Liver (tissue), 9 donors: ENCODE data around the gene UNCX. TPM values are rescaled to one million over a fixed set of nuclear protein-coding genes. Genes with fewer than 3 reads are reported as not detected.

Experiments used
- DNase-seq: peaks from one replicate; pipeline ENCODE4 v3.0.0-alpha.2; 2017; ENCODE audit warnings: low spot score
- H3K27ac ChIP-seq, 2 donors: one replicate each; pipeline ENCODE4 v1.7.0; 2013; ENCODE audit warnings: inconsistent platforms in 2 of 2, low read length in 2 of 2, control low read depth in 1 of 2, low read depth in 1 of 2, mild to moderate bottlenecking in 1 of 2
- H3K27me3 ChIP-seq, 4 donors: one replicate each; pipeline versions ENCODE4 v1.6.1 to v1.7.0; 2013; ENCODE audit warnings: low read length in 3 of 4, inconsistent platforms in 1 of 4, mild to moderate bottlenecking in 1 of 4, moderate library complexity in 1 of 4; ENCODE audit not compliant: control insufficient read depth in 4 of 4, insufficient read depth in 4 of 4
- H3K36me3 ChIP-seq, 4 donors: one replicate each; pipeline versions ENCODE4 v1.6.1 to v1.7.0; 2013; ENCODE audit warnings: low read length in 3 of 4, mild to moderate bottlenecking in 3 of 4, low read depth in 1 of 4, moderate library complexity in 1 of 4; ENCODE audit not compliant: control insufficient read depth in 4 of 4, insufficient read depth in 3 of 4
- H3K4me1 ChIP-seq, 4 donors: one replicate each; pipeline versions ENCODE4 v1.6.1 to v1.7.0; 2013; ENCODE audit warnings: low read length in 3 of 4, mild to moderate bottlenecking in 3 of 4, moderate library complexity in 1 of 4; ENCODE audit not compliant: control insufficient read depth in 4 of 4, insufficient read depth in 4 of 4
- H3K4me3 ChIP-seq, 3 donors: one replicate each; pipeline versions ENCODE4 v1.6.1 to v1.7.0; 2013; ENCODE audit warnings: low read length in 3 of 3, control low read depth in 1 of 3, low read depth in 1 of 3, mild to moderate bottlenecking in 1 of 3
- H3K9ac ChIP-seq, 2 donors: one replicate each; pipeline ENCODE4 v1.7.0; 2013; ENCODE audit warnings: low read length in 2 of 2, mild to moderate bottlenecking in 2 of 2, moderate library complexity in 2 of 2, control low read depth in 1 of 2, low read depth in 1 of 2
- H3K9me3 ChIP-seq, 4 donors: one replicate each; pipeline versions ENCODE4 v1.6.1 to v1.7.0; 2013; ENCODE audit warnings: low read length in 3 of 4; ENCODE audit not compliant: control insufficient read depth in 4 of 4
- EGR1 ChIP-seq, 2 donors: IDR thresholded peaks; 2 replicates each; pipeline ENCODE4 v1.6.1; 2016 to 2018; ENCODE audit warnings: antibody characterized with exemption in 2 of 2, low read depth in 2 of 2
- FOXA1 ChIP-seq: IDR thresholded peaks from 2 replicates; pipeline ENCODE4 v1.6.1; 2016; ENCODE audit warnings: antibody characterized with exemption
- FOXA2 ChIP-seq: IDR thresholded peaks from 2 replicates; pipeline ENCODE4 v1.6.1; 2016; ENCODE audit warnings: antibody characterized with exemption
- GABPA ChIP-seq, 2 donors: IDR thresholded peaks in 1 of 2; conservative IDR thresholded peaks in 1 of 2; 2 replicates each; pipeline ENCODE4 v1.6.1; 2016; ENCODE audit warnings: antibody characterized with exemption in 2 of 2, mild to moderate bottlenecking in 1 of 2, moderate library complexity in 1 of 2
- HNF4A ChIP-seq, 2 donors: conservative IDR thresholded peaks; 2 replicates each; pipeline ENCODE4 v1.6.1; 2016; ENCODE audit warnings: antibody characterized with exemption in 2 of 2, mild to moderate bottlenecking in 2 of 2
- HNF4G ChIP-seq: IDR thresholded peaks from 2 replicates; pipeline ENCODE4 v1.6.1; 2016; ENCODE audit warnings: antibody characterized with exemption
- JUND ChIP-seq, 2 donors: IDR thresholded peaks; 2 replicates each; pipeline ENCODE4 v1.6.1; 2016; ENCODE audit warnings: antibody characterized with exemption in 2 of 2
- NR2F2 ChIP-seq: IDR thresholded peaks from 2 replicates; pipeline ENCODE4 v1.6.1; 2016; ENCODE audit warnings: antibody characterized with exemption
- RAD21 ChIP-seq, 2 donors: IDR thresholded peaks; 2 replicates each; pipeline ENCODE4 v1.6.1; 2016; ENCODE audit warnings: antibody characterized with exemption in 2 of 2, mild to moderate bottlenecking in 2 of 2
- RXRA ChIP-seq, 2 donors: IDR thresholded peaks; 2 replicates each; pipeline ENCODE4 v1.6.1; 2017 to 2018; ENCODE audit warnings: antibody characterized with exemption in 2 of 2, mild to moderate bottlenecking in 1 of 2
- SP1 ChIP-seq: IDR thresholded peaks from 2 replicates; pipeline ENCODE4 v1.6.1; 2018; ENCODE audit warnings: antibody characterized with exemption, mild to moderate bottlenecking
- TAF1 ChIP-seq: conservative IDR thresholded peaks from 2 replicates; pipeline ENCODE4 v1.6.1; 2016; ENCODE audit warnings: antibody characterized with exemption, mild to moderate bottlenecking
- YY1 ChIP-seq: IDR thresholded peaks from 2 replicates; pipeline ENCODE4 v1.6.1; 2016; ENCODE audit warnings: antibody characterized with exemption, mild to moderate bottlenecking
- WGBS: extraction: QIAGEN DNeasy Blood & Tissue Kit; methylation state at CpG from one replicate; pipeline ENCODE4 v1.1.7; 2013; 5-methylcytosine and 5-hydroxymethylcytosine counted together
- polyA plus RNA-seq, 2 donors: library from polyadenylated mRNA; stranded (reverse) in 1 of 2; unstranded in 1 of 2; fragments of 200-250 nt in 1 of 2; fragments of >200 nt in 1 of 2; fragmentation: Nextera tagmentation in 1 of 2; extraction: Ambion mirVana in 1 of 2; gene quantifications; one replicate each; pipeline versions ENCODE4 v1.2.1 to v1.2.3, GENCODE V29; 2013 to 2015
- total RNA-seq, 2 donors: library from RNA; depleted of rRNA; stranded (reverse); fragments of >200 nt; gene quantifications; one replicate each; pipeline ENCODE4 v1.2.3, GENCODE V29; 2014
- TF ChIP-seq, protein P1 (sequence below): IDR thresholded peaks from 2 replicates; pipeline ENCODE4 v1.6.1; 2016; ENCODE audit warnings: antibody characterized with exemption
- TF ChIP-seq, protein P2 (sequence below): IDR thresholded peaks from 2 replicates; pipeline ENCODE4 v1.6.1; 2016; ENCODE audit warnings: antibody characterized with exemption
- TF ChIP-seq, protein P3 (sequence below): fragments of 150-350 bp; IDR thresholded peaks from 2 replicates; pipeline ENCODE4 v1.5.1; 2017; ENCODE audit warnings: improper control_type of control experiment, low read depth, low read length; ENCODE audit not compliant: missing input control
- TF ChIP-seq, protein P4 (sequence below): IDR thresholded peaks from 2 replicates; pipeline ENCODE4 v1.6.1; 2016; ENCODE audit warnings: antibody characterized with exemption, mild to moderate bottlenecking
- TF ChIP-seq, protein P5 (sequence below): IDR thresholded peaks from 2 replicates; pipeline ENCODE4 v1.6.1; 2016; ENCODE audit warnings: antibody characterized with exemption
- donor health status: healthy.
- donor health status: healthy.
- donor health status: healthy.
- donor health status: healthy.
- donor health status: healthy.

The UNCX gene
- total and polyA plus RNA-seq, 4 donors, result not detected

DNA sequence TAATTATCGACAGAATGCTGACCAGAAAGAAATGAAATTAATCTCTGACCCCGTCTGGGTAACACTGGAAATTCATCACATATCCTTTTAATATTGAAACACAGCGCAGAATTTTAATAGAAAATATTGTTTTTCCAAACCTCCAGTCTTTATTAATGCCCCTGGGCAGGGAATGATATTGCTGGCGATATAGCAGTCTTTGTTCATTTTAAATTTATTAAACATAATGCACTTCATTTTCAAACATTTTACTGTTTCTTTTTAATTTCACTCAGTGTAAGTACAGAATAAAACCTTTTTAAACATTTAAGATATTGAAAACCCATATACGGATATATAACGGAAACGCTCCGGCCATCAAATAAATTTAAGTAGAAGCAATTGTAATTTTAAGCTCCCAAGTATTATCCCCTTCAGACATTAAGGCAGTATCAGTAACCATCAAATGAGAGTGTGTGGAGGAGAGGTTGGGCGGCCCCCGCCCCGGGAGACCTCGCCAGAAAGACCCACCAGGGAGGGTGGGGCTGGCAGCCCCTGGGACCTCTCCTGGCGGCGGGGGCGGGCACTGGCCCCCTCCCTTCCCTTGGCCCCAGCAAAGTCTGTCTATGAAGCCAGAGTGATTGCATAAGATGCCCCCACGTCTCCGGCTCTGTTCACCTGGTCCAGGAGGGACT lies 10.8 kb downstream of the UNCX start (continued):
- TF ChIP-seq, protein P1, sequence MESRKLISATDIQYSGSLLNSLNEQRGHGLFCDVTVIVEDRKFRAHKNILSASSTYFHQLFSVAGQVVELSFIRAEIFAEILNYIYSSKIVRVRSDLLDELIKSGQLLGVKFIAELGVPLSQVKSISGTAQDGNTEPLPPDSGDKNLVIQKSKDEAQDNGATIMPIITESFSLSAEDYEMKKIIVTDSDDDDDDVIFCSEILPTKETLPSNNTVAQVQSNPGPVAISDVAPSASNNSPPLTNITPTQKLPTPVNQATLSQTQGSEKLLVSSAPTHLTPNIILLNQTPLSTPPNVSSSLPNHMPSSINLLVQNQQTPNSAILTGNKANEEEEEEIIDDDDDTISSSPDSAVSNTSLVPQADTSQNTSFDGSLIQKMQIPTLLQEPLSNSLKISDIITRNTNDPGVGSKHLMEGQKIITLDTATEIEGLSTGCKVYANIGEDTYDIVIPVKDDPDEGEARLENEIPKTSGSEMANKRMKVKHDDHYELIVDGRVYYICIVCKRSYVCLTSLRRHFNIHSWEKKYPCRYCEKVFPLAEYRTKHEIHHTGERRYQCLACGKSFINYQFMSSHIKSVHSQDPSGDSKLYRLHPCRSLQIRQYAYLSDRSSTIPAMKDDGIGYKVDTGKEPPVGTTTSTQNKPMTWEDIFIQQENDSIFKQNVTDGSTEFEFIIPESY, result no peak

DNA sequence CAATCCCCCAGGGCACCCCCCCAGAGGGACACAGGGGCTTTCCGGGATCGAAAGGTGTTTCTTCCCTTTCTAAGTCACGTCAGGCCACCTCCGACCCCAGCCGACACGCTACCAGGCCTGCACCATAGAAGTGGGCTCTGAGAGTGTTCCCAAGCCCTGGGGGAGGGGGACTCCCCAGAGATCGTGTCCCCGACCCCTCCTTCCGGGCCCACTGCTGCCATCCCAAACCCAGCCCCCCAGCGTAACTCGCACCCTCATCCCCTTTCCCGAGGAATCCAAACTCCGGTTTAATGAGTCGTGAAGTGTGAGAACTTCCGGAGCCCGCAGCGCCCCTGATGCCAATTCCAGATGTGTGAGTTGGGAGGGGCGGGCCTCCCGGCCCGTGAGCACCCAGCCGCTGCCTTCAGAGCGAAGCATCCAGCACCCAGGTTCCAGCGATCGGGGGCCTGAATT lies 11.3 kb downstream of the UNCX start:
- no peaks in the 10 kb centered on the region for H3K36me3 ChIP-seq
- no peak overlapping the region for H3K9ac ChIP-seq
- DNase-seq, result no peak
- peaks cover 0 to 14% (median 0%) of the 10 kb centered on the region in 4 donors for H3K4me1 ChIP-seq
- H3K27me3 ChIP-seq, result peaks cover 8 to 32% (median 18%) of the 10 kb centered on the region in 4 donors
- TF ChIP-seq RAD21 (IDR thresholded peaks at IDR 0.05), result no peak
- TF ChIP-seq GABPA (IDR thresholded peaks at IDR 0.05 in 1 of 2, conservative IDR thresholded peaks at IDR 0.05 in 1 of 2), result no peak
- no peak for TF ChIP-seq RXRA (IDR thresholded peaks at IDR 0.05)
- TF ChIP-seq JUND (IDR thresholded peaks at IDR 0.05), result no peak
- TF ChIP-seq, protein P2, sequence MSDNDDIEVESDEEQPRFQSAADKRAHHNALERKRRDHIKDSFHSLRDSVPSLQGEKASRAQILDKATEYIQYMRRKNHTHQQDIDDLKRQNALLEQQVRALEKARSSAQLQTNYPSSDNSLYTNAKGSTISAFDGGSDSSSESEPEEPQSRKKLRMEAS, result no peak
- WGBS, result 7% methylated on average over 24 of the region's 24 CpGs
- no peak overlapping the region for H3K27ac ChIP-seq
- H3K9me3 ChIP-seq, result no peaks in the 10 kb centered on the region
- H3K4me3 ChIP-seq, result no peak overlapping the region

DNA sequence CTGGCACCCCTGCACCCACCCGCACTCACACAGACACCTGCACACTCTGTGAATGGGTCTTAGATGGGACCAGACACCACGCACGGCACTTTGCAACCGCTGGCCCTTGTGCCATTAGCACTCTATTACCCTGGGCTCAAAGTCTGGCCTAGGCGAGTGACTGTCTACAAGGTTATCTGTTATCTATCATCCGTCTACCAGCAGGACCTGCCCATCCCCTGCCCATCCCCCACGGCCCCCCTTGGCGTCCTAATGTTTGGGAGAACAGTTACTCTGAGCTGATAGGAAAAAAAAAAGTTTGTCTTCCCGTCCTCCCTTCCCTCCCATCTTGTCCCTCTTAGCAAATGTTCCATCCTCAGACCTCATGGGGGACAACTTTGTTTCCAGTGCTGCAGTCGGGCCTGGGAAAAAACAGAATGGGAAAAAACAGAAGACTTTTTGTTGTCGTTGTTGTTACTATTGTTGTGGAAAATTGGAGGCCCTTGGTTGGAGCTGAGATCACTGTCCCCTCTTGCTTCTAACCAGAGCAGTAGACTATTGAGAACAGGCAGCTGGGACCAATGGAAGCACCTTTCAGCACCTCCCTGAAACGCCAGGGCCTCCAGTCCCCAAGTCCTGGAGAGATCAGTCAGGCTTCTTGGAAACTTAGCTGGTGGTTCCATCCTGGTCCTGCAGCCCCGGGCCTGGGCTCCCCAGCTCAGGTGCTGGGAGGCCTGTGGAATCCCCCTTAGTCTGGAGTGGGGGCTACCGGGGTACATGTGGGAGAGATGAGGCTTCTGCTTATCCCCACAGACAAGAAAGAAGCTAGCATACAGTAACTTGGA lies 12.2 kb downstream of the UNCX start:
- no peaks in the 10 kb centered on the region for H3K36me3 ChIP-seq
- H3K9ac ChIP-seq, result no peak overlapping the region
- WGBS, result 10% methylated on average over 14 of the region's 14 CpGs
- DNase-seq, result no peak
- H3K27me3 ChIP-seq, result peaks cover 8 to 25% (median 17%) of the 10 kb centered on the region in 4 donors
- no peaks in the 10 kb centered on the region for H3K9me3 ChIP-seq
- no peak overlapping the region for H3K4me3 ChIP-seq
- peaks cover 0 to 14% (median 0%) of the 10 kb centered on the region in 4 donors for H3K4me1 ChIP-seq
- TF ChIP-seq RAD21 (IDR thresholded peaks at IDR 0.05) (no peak), HNF4G (no peak), NR2F2 (no peak), YY1 (no peak), FOXA2 (no peak), GABPA (IDR thresholded peaks at IDR 0.05 in 1 of 2, conservative IDR thresholded peaks at IDR 0.05 in 1 of 2) (no peak), RXRA (IDR thresholded peaks at IDR 0.05) (no peak), JUND (IDR thresholded peaks at IDR 0.05) (no peak), FOXA1 (no peak), HNF4A (conservative IDR thresholded peaks at IDR 0.05) (no peak), TAF1 (no peak), EGR1 (IDR thresholded peaks at IDR 0.05; ENCODE audit: low read depth in 2 of 2) (no peak), SP1 (no peak)
- TF ChIP-seq, protein P3, sequence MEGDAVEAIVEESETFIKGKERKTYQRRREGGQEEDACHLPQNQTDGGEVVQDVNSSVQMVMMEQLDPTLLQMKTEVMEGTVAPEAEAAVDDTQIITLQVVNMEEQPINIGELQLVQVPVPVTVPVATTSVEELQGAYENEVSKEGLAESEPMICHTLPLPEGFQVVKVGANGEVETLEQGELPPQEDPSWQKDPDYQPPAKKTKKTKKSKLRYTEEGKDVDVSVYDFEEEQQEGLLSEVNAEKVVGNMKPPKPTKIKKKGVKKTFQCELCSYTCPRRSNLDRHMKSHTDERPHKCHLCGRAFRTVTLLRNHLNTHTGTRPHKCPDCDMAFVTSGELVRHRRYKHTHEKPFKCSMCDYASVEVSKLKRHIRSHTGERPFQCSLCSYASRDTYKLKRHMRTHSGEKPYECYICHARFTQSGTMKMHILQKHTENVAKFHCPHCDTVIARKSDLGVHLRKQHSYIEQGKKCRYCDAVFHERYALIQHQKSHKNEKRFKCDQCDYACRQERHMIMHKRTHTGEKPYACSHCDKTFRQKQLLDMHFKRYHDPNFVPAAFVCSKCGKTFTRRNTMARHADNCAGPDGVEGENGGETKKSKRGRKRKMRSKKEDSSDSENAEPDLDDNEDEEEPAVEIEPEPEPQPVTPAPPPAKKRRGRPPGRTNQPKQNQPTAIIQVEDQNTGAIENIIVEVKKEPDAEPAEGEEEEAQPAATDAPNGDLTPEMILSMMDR, result no peak
- TF ChIP-seq, protein P2, result no peak
- TF ChIP-seq, protein P1, result no peak
- TF ChIP-seq, protein P4, sequence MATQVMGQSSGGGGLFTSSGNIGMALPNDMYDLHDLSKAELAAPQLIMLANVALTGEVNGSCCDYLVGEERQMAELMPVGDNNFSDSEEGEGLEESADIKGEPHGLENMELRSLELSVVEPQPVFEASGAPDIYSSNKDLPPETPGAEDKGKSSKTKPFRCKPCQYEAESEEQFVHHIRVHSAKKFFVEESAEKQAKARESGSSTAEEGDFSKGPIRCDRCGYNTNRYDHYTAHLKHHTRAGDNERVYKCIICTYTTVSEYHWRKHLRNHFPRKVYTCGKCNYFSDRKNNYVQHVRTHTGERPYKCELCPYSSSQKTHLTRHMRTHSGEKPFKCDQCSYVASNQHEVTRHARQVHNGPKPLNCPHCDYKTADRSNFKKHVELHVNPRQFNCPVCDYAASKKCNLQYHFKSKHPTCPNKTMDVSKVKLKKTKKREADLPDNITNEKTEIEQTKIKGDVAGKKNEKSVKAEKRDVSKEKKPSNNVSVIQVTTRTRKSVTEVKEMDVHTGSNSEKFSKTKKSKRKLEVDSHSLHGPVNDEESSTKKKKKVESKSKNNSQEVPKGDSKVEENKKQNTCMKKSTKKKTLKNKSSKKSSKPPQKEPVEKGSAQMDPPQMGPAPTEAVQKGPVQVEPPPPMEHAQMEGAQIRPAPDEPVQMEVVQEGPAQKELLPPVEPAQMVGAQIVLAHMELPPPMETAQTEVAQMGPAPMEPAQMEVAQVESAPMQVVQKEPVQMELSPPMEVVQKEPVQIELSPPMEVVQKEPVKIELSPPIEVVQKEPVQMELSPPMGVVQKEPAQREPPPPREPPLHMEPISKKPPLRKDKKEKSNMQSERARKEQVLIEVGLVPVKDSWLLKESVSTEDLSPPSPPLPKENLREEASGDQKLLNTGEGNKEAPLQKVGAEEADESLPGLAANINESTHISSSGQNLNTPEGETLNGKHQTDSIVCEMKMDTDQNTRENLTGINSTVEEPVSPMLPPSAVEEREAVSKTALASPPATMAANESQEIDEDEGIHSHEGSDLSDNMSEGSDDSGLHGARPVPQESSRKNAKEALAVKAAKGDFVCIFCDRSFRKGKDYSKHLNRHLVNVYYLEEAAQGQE, result no peak
- TF ChIP-seq, protein P5, sequence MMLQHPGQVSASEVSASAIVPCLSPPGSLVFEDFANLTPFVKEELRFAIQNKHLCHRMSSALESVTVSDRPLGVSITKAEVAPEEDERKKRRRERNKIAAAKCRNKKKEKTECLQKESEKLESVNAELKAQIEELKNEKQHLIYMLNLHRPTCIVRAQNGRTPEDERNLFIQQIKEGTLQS, result no peak
- no peak overlapping the region for H3K27ac ChIP-seq
